ENCODE measurements around the gene KCNK17.

Gene KCNK17

GRCh38 chr6:39327507-39327906 lies 13.3 kb upstream of the KCNK17 start:
- no peak for DNase-seq (ENCODE audit: low read depth in 2 of 2)
- no peak overlapping the region for H3K4me3 ChIP-seq (replicated peaks in 1 of 2; ENCODE audit: low read depth in 2 of 2, low read length in 2 of 2)
- TF ChIP-seq CTCF (IDR thresholded peaks at IDR 0.05; ENCODE audit: low read depth, low read length): no peak

- H3K4me3 ChIP-seq (replicated peaks in 1 of 2; ENCODE audit: low read depth in 2 of 2, low read length in 2 of 2): no peak within 1 kb of the TSS
- no peak for TF ChIP-seq CTCF (IDR thresholded peaks at IDR 0.05; ENCODE audit: low read depth, low read length)
- DNase-seq (ENCODE audit: low read depth in 2 of 2): no peak
Measured at GRCh38 chr6:39322306-39322850, 8.2 kb upstream of the KCNK17 start, which contains the start of gene KCNK16. TSS of gene KCNK16 (minus strand) at chr6:39322702. CDS start at chr6:39322540, 162 bp downstream.

GRCh38 chr6:39321761-39322160 lies 7.5 kb upstream of the KCNK17 start:
- no peak for TF ChIP-seq CTCF (IDR thresholded peaks at IDR 0.05; ENCODE audit: low read depth, low read length)
- no peak for DNase-seq (ENCODE audit: low read depth in 2 of 2)
- no peak overlapping the region for H3K4me3 ChIP-seq (replicated peaks in 1 of 2; ENCODE audit: low read depth in 2 of 2, low read length in 2 of 2)

GRCh38 chr6:39320363-39320984 lies 6.3 kb upstream of the KCNK17 start:
- no peak for TF ChIP-seq CTCF (IDR thresholded peaks at IDR 0.05; ENCODE audit: low read depth, low read length)
- no peak overlapping the region for H3K4me3 ChIP-seq (replicated peaks in 1 of 2; ENCODE audit: low read depth in 2 of 2, low read length in 2 of 2)
- no peak for DNase-seq (ENCODE audit: low read depth in 2 of 2)

GRCh38 chr6:39319621-39320362 lies 5.6 kb upstream of the KCNK17 start:
- TF ChIP-seq CTCF (IDR thresholded peaks at IDR 0.05; ENCODE audit: low read depth, low read length): no peak
- DNase-seq (ENCODE audit: low read depth in 2 of 2): no peak
- H3K4me3 ChIP-seq (replicated peaks in 1 of 2; ENCODE audit: low read depth in 2 of 2, low read length in 2 of 2): no peak overlapping the region

GRCh38 chr6:39317256-39317655 lies 3.0 kb upstream of the KCNK17 start:
- H3K4me3 ChIP-seq (replicated peaks in 1 of 2; ENCODE audit: low read depth in 2 of 2, low read length in 2 of 2): no peak overlapping the region
- no peak for DNase-seq (ENCODE audit: low read depth in 2 of 2)
- TF ChIP-seq CTCF (IDR thresholded peaks at IDR 0.05; ENCODE audit: low read depth, low read length): no peak

Measured in cardiac fibroblast (primary cell).